Measurements from ENCODE around the gene TTC3.
A peak's percentile ranks its signal among the peaks of the same experiment; 100 is the strongest.

Gene TTC3

GRCh38 chr21:37058261-37058660 lies 14.8 kb upstream of the TTC3 start:
- no peaks in the 10 kb centered on the region for H3K36me3 ChIP-seq (ENCODE audit: control insufficient read depth in 2 of 2, insufficient read depth in 1 of 2, low read length in 2 of 2)
- ChIA-PET CTCF (interaction anchor here (0.9 kb wide), 1 partner anchor 46 kb away, joined by 3 read pairs; no protein-coding TSS in a partner anchor), POLR2A (interaction anchor here (0.9 kb wide), 1 partner anchor 52 kb away, joined by 3 read pairs; no protein-coding TSS in a partner anchor)
- no peak overlapping the region for H3K4me3 ChIP-seq (ENCODE audit: low read depth, low read length)
- no peaks in the 10 kb centered on the region for H3K9me3 ChIP-seq (ENCODE audit: control insufficient read depth, insufficient read depth, low read depth, low read length)
- TF ChIP-seq KLF1 (tag by site-specific recombination; IDR thresholded peaks at IDR 0.05) (no peak), ZNF16 (tag by site-specific recombination; IDR thresholded peaks at IDR 0.05; ENCODE audit: low read depth) (no peak), ZNF19 (tag by site-specific recombination; IDR thresholded peaks at IDR 0.05; ENCODE audit: low read depth) (no peak), ZNF830 (tag by site-specific recombination; IDR thresholded peaks at IDR 0.05; ENCODE audit: low read depth) (no peak), ZNF473 (tag by site-specific recombination; IDR thresholded peaks at IDR 0.05) (no peak), SCRT2 (tag by site-specific recombination; IDR thresholded peaks at IDR 0.05) (no peak), ZFHX2 (tag by site-specific recombination; conservative IDR thresholded peaks at IDR 0.05) (no peak), ZSCAN30 (tag by site-specific recombination; IDR thresholded peaks at IDR 0.05) (no peak), ZNF214 (tag by site-specific recombination; IDR thresholded peaks at IDR 0.05; ENCODE audit: borderline replicate concordance) (no peak), ZNF555 (tag by site-specific recombination; conservative IDR thresholded peaks at IDR 0.05) (no peak), ZNF626 (tag by site-specific recombination; IDR thresholded peaks at IDR 0.05) (no peak), ZNF324 (tag by site-specific recombination; IDR thresholded peaks at IDR 0.05) (no peak), ZNF623 (tag by site-specific recombination; IDR thresholded peaks at IDR 0.05) (no peak), GFI1B (tag by site-specific recombination; IDR thresholded peaks at IDR 0.05) (no peak), ZNF521 (tag by site-specific recombination; IDR thresholded peaks at IDR 0.05) (no peak), MYNN (tag by site-specific recombination; IDR thresholded peaks at IDR 0.05; ENCODE audit: borderline replicate concordance) (no peak), ZNF335 (tag by site-specific recombination; conservative IDR thresholded peaks at IDR 0.05) (no peak), PRDM4 (tag by site-specific recombination; IDR thresholded peaks at IDR 0.05) (no peak)
- peaks cover 14% of the 10 kb centered on the region for H3K4me1 ChIP-seq (ENCODE audit: control insufficient read depth, insufficient read depth, low read length)
- H3K27ac ChIP-seq (ENCODE audit: extremely low read depth, low read depth, low read length): no peak overlapping the region

DNA sequence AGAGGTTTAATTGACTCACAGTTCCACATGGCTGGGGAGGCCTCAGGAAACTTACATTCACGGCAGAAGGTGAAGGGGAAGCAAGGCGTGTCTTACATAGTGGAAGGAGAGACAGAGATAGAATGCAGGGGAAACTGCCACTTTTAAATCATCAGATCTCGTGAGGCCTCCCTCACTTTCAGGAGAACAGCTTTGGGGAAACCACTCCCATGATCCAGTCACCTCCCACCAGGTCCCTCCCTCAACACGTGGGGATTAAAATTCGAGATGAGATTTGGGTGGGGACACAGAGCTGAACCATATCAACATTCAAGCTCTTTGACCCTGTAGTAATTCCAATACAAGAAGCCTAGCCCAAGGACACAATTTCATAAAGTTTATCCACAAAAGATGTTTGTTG lies 13.9 kb upstream of the TTC3 start:
- CTCF ChIA-PET: no interaction called here
- no peaks in the 10 kb centered on the region for H3K9me3 ChIP-seq (ENCODE audit: control insufficient read depth, insufficient read depth, low read depth, low read length)
- H3K27ac ChIP-seq (ENCODE audit: extremely low read depth, low read depth, low read length): no peak overlapping the region
- no peaks in the 10 kb centered on the region for H3K36me3 ChIP-seq (ENCODE audit: control insufficient read depth in 2 of 2, insufficient read depth in 1 of 2, low read length in 2 of 2)
- TF ChIP-seq ZSCAN5A (tag by site-specific recombination; IDR thresholded peaks at IDR 0.05) (peak; percentile 63; the same call in 1 of the 2 replicates), ZNF138 (tag by site-specific recombination; IDR thresholded peaks at IDR 0.05; ENCODE audit: borderline replicate concordance) (no peak), MZF1 (tag by site-specific recombination; IDR thresholded peaks at IDR 0.05; ENCODE audit: borderline replicate concordance) (peak; percentile 75; the same call in 1 of the 2 replicates)
- no peak overlapping the region for H3K4me3 ChIP-seq (ENCODE audit: low read depth, low read length)
- H3K4me1 ChIP-seq (ENCODE audit: control insufficient read depth, insufficient read depth, low read length): peaks cover 14% of the 10 kb centered on the region
- POLR2A ChIA-PET: interaction anchor here (0.9 kb wide), 1 partner anchor 53 kb away, joined by 3 read pairs; no protein-coding TSS in a partner anchor
